Astrocyte (in vitro differentiated cells and primary cell): ENCODE measurements around the gene FAM83E. TPM values are rescaled to one million over a fixed set of nuclear protein-coding genes. Genes with fewer than 3 reads are reported as not detected.

Source experiments
- DNase-seq: peaks from one replicate; pipeline ENCODE4 v3.0.0-alpha.2; 2010; ENCODE audit warnings: low read depth
- FAIRE-seq: peaks from 2 replicates; lab custom pipeline; 2011; peaks lifted over from hg19 to GRCh38; lab: Jason Lieb, UNC
- H2AFZ ChIP-seq: 2 replicates; pipeline ENCODE4 v1.6.0; 2012; ENCODE audit warnings: low read depth, low read length, inconsistent platforms
- H3K27ac ChIP-seq: 2 replicates; pipeline ENCODE4 v1.5.1; 2011; ENCODE audit warnings: low read depth, low read length, inconsistent platforms
- H3K27me3 ChIP-seq: 2 replicates; pipeline ENCODE4 v1.6.0; 2011; ENCODE audit warnings: low read length, inconsistent platforms; ENCODE audit not compliant: insufficient read depth
- H3K36me3 ChIP-seq: 2 replicates; pipeline ENCODE4 v1.5.1; 2011; ENCODE audit warnings: low read length, inconsistent platforms; ENCODE audit not compliant: insufficient read depth
- H3K4me1 ChIP-seq: 2 replicates; pipeline ENCODE4 v1.5.1; 2011; ENCODE audit warnings: low read length, inconsistent platforms; ENCODE audit not compliant: insufficient read depth
- H3K4me2 ChIP-seq: 2 replicates; pipeline ENCODE4 v1.6.0; 2012; ENCODE audit warnings: low read length, inconsistent platforms
- H3K4me3 ChIP-seq: 2 replicates; pipeline ENCODE4 v1.5.1; 2011; ENCODE audit warnings: low read depth, mild to moderate bottlenecking, low read length, inconsistent platforms; ENCODE audit not compliant: insufficient read depth
- H3K79me2 ChIP-seq: 2 replicates; pipeline ENCODE4 v1.6.0; 2012; ENCODE audit warnings: mild to moderate bottlenecking, low read length, inconsistent platforms; ENCODE audit not compliant: insufficient read depth
- H3K9ac ChIP-seq: 2 replicates; pipeline ENCODE4 v1.6.0; 2012; ENCODE audit warnings: mild to moderate bottlenecking, low read length, inconsistent platforms
- H3K9me3 ChIP-seq: 2 replicates; pipeline ENCODE4 v1.5.1; 2012; ENCODE audit warnings: low read depth, mild to moderate bottlenecking, low read length, inconsistent platforms; ENCODE audit not compliant: insufficient read depth
- H4K20me1 ChIP-seq: 2 replicates; pipeline ENCODE4 v1.6.0; 2012; ENCODE audit warnings: low read length, inconsistent platforms; ENCODE audit not compliant: insufficient read depth
- H3K27ac Mint-ChIP-seq: one replicate; pipeline ENCODE4 v1.8.0; 2021; ENCODE audit warnings: mild to moderate bottlenecking, mixed read lengths; ENCODE audit not compliant: unreplicated experiment
- H3K27me3 Mint-ChIP-seq: one replicate; pipeline ENCODE4 v1.8.0; 2021; ENCODE audit warnings: low read depth, mixed read lengths; ENCODE audit not compliant: unreplicated experiment
- H3K36me3 Mint-ChIP-seq: one replicate; pipeline ENCODE4 v1.8.0; 2021; ENCODE audit warnings: low read depth, mixed read lengths; ENCODE audit not compliant: unreplicated experiment
- H3K4me1 Mint-ChIP-seq: one replicate; pipeline ENCODE4 v1.8.0; 2021; ENCODE audit warnings: low read depth, mixed read lengths; ENCODE audit not compliant: unreplicated experiment
- H3K4me3 Mint-ChIP-seq: one replicate; pipeline ENCODE4 v1.8.0; 2021; ENCODE audit warnings: mild to moderate bottlenecking, moderate library complexity, mixed read lengths; ENCODE audit not compliant: unreplicated experiment
- H3K9me3 Mint-ChIP-seq: one replicate; pipeline ENCODE4 v1.8.0; 2021; ENCODE audit warnings: mild to moderate bottlenecking, mixed read lengths; ENCODE audit not compliant: unreplicated experiment
- CTCF ChIP-seq: IDR thresholded peaks from 2 replicates; pipeline ENCODE4 v1.5.1; 2011; ENCODE audit warnings: low read depth, mild to moderate bottlenecking, inconsistent platforms, low read length, moderate library complexity; ENCODE audit not compliant: insufficient read depth
- EZH2 ChIP-seq: IDR thresholded peaks from 2 replicates; pipeline ENCODE4 v1.6.1; 2012; ENCODE audit warnings: mild to moderate bottlenecking, low read length, inconsistent platforms; ENCODE audit not compliant: insufficient read depth
- total RNA-seq: library from RNA; stranded (reverse); gene quantifications from 2 replicates; pipeline ENCODE4 v1.2.1, GENCODE V29; 2021

FAM83E gene
- total RNA-seq, 1 donor from 2014 or later, result 1.7 TPM

GRCh38 chr19:48608798-48609263 lies 6.0 kb downstream of the FAM83E start:
- H3K4me3 ChIP-seq, result no peak overlapping the region
- H3K4me1 ChIP-seq, result no peaks in the 10 kb centered on the region
- H2AFZ ChIP-seq, result peak overlapping the region; percentile 84
- H3K27ac Mint-ChIP-seq, result no peak overlapping the region
- DNase-seq, result no peak
- H3K27ac ChIP-seq, result no peak overlapping the region
- peaks cover 2% of the 10 kb centered on the region for H4K20me1 ChIP-seq
- no peaks in the 10 kb centered on the region for H3K36me3 ChIP-seq
- no peak overlapping the region for H3K9ac ChIP-seq
- peak; percentile 41 for TF ChIP-seq CTCF
- no peak for TF ChIP-seq EZH2
- peak overlapping the region; percentile 46 for H3K4me2 ChIP-seq
- no peak overlapping the region for H3K4me3 Mint-ChIP-seq
- no peaks in the 10 kb centered on the region for H3K79me2 ChIP-seq
- H3K27me3 ChIP-seq, result no peaks in the 10 kb centered on the region
- H3K36me3 Mint-ChIP-seq, result no peaks in the 10 kb centered on the region
- no peaks in the 10 kb centered on the region for H3K9me3 Mint-ChIP-seq
- no peaks in the 10 kb centered on the region for H3K9me3 ChIP-seq
- no peaks in the 10 kb centered on the region for H3K27me3 Mint-ChIP-seq
- FAIRE-seq, result no peak
- peaks cover 3% of the 10 kb centered on the region for H3K4me1 Mint-ChIP-seq

- Histone ChIP-seq H3K27me3 (no peaks in the 10 kb centered on the region), H2AFZ (no peak overlapping the region), H3K36me3 (no peaks in the 10 kb centered on the region), H3K4me3 (no peak overlapping the region), H3K27ac (no peak overlapping the region), H3K9me3 (no peaks in the 10 kb centered on the region), H3K4me2 (no peak overlapping the region), H3K9ac (no peak overlapping the region), H4K20me1 (no peaks in the 10 kb centered on the region), H3K4me1 (no peaks in the 10 kb centered on the region), H3K79me2 (no peaks in the 10 kb centered on the region)
- FAIRE-seq (no peak), DNase-seq (no peak)
- H3K36me3 Mint-ChIP-seq, result peaks cover 1% of the 10 kb centered on the region
- no peaks in the 10 kb centered on the region for H3K4me1 Mint-ChIP-seq
- no peak overlapping the region for H3K4me3 Mint-ChIP-seq
- no peak overlapping the region for H3K27ac Mint-ChIP-seq
- H3K27me3 Mint-ChIP-seq, result no peaks in the 10 kb centered on the region
- TF ChIP-seq CTCF, result no peak
- TF ChIP-seq EZH2, result no peak
- H3K9me3 Mint-ChIP-seq, result no peaks in the 10 kb centered on the region
Observed at GRCh38 chr19:48607359-48607755, 7.5 kb downstream of the FAM83E start.

GRCh38 chr19:48606463-48607358 lies 8.2 kb downstream of the FAM83E start, which contains the start of gene SPACA4:
Gene SPACA4 (plus strand): TSS chr19:48606742. CDS start chr19:48606979, 237 bp downstream.
- no peak within 1 kb of the TSS for H3K4me2 ChIP-seq
- no peaks in the 10 kb centered on the region for H3K4me1 Mint-ChIP-seq
- no peaks in the 10 kb centered on the region for H3K27me3 Mint-ChIP-seq
- H3K4me1 ChIP-seq, result no peaks in the 10 kb centered on the region
- H2AFZ ChIP-seq, result no peak within 1 kb of the TSS
- H3K36me3 Mint-ChIP-seq, result peaks cover 1% of the 10 kb centered on the region
- no peak for DNase-seq
- no peaks in the 10 kb centered on the region for H3K9me3 ChIP-seq
- no peak within 1 kb of the TSS for H3K4me3 ChIP-seq
- no peaks in the 10 kb centered on the region for H3K79me2 ChIP-seq
- no peaks in the 10 kb centered on the region for H4K20me1 ChIP-seq
- H3K27ac Mint-ChIP-seq, result no peak within 1 kb of the TSS
- H3K36me3 ChIP-seq, result no peaks in the 10 kb centered on the region
- H3K4me3 Mint-ChIP-seq, result no peak within 1 kb of the TSS
- TF ChIP-seq EZH2 (no peak), CTCF (no peak)
- no peak for FAIRE-seq
- H3K27ac ChIP-seq, result no peak within 1 kb of the TSS
- no peaks in the 10 kb centered on the region for H3K27me3 ChIP-seq
- no peaks in the 10 kb centered on the region for H3K9me3 Mint-ChIP-seq
- no peak within 1 kb of the TSS for H3K9ac ChIP-seq
